ENCODE results near the gene JMJD1C. TPM values are rescaled to one million over a fixed set of nuclear protein-coding genes. Genes with fewer than 3 reads are reported as not detected.

Gene JMJD1C
- total RNA-seq, 2 experiments from 2014 or later = 389 to 399 TPM

- Mint-ChIP-seq H3K36me3 (ENCODE audit: low read depth) (peaks cover 8% of the 10 kb centered on the region), H3K4me3 (no peak overlapping the region), H3K27me3 (no peaks in the 10 kb centered on the region), H3K9me3 (no peaks in the 10 kb centered on the region), H3K4me1 (ENCODE audit: low read depth) (peaks cover 11% of the 10 kb centered on the region), H3K27ac (no peak overlapping the region)
- Histone ChIP-seq H3K4me3 (ENCODE audit: low read length) (no peak overlapping the region), H3K27ac (ENCODE audit: low read depth in 1 of 2, low read length in 2 of 2) (no peak overlapping the region), H3K4me1 (ENCODE audit: insufficient read depth, low read length) (no peaks in the 10 kb centered on the region), H3K36me3 (ENCODE audit: insufficient read depth, low read length) (no peaks in the 10 kb centered on the region), H3K9me3 (ENCODE audit: control insufficient read depth in 1 of 2, insufficient read depth in 1 of 2, low read length in 2 of 2) (no peaks in the 10 kb centered on the region), H3K27me3 (ENCODE audit: control insufficient read depth in 1 of 2, insufficient read depth in 2 of 2, low read length in 2 of 2) (no peaks in the 10 kb centered on the region)
- DNase-seq (no peak), ATAC-seq (ENCODE audit: poor library complexity) (no peak)
- intact Hi-C loops (cut with DNase I, micrococcal nuclease) = no loop called here
- POLR2A ChIA-PET = no interaction called here
- TF ChIP-seq CTCF (IDR thresholded peaks at IDR 0.05) = no peak
- CTCF ChIA-PET = no interaction called here
Measured at GRCh38 chr10:63308628-63309027, 157.1 kb downstream of the JMJD1C start.

DNA sequence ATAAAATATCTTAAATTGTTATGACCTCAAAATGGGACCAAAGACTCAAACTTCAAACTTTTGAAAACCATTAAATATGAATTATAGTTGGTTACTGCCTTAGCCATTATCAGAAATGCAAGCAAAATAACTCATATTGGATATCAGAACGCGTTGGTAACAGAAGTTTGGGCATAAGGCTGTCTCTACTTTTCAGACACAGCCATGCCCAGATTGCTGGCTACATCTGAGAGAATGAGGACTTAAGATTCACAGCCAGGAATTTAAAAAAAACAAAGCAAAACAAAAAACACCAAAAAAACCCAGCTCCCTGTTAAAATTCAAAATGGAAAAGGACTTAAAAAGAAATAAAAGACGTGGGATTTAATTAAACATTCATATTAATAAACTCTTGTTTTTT, 161.6 kb downstream of the JMJD1C start:
- H3K27ac Mint-ChIP-seq = no peak overlapping the region
- no peaks in the 10 kb centered on the region for H3K9me3 ChIP-seq (ENCODE audit: control insufficient read depth in 1 of 2, insufficient read depth in 1 of 2, low read length in 2 of 2)
- ATAC-seq (ENCODE audit: poor library complexity) (no peak), DNase-seq (no peak)
- no peak for TF ChIP-seq CTCF (IDR thresholded peaks at IDR 0.05)
- no peaks in the 10 kb centered on the region for H3K36me3 ChIP-seq (ENCODE audit: insufficient read depth, low read length)
- H3K4me3 ChIP-seq (ENCODE audit: low read length) = no peak overlapping the region
- no peaks in the 10 kb centered on the region for H3K9me3 Mint-ChIP-seq
- ChIA-PET CTCF (no interaction called here), POLR2A (no interaction called here)
- H3K27me3 Mint-ChIP-seq = no peaks in the 10 kb centered on the region
- no peak overlapping the region for H3K27ac ChIP-seq (ENCODE audit: low read depth in 1 of 2, low read length in 2 of 2)
- peaks cover 8% of the 10 kb centered on the region for H3K36me3 Mint-ChIP-seq (ENCODE audit: low read depth)
- no peak overlapping the region for H3K4me3 Mint-ChIP-seq
- intact Hi-C loops (cut with DNase I, micrococcal nuclease) = loop anchor here in 1 of 2 experiments (2.0 kb wide), 1 partner anchor 35 kb away; no protein-coding TSS in a partner anchor
- peaks cover 29% of the 10 kb centered on the region for H3K4me1 Mint-ChIP-seq (ENCODE audit: low read depth)
- H3K4me1 ChIP-seq (ENCODE audit: insufficient read depth, low read length) = no peaks in the 10 kb centered on the region
- no peaks in the 10 kb centered on the region for H3K27me3 ChIP-seq (ENCODE audit: control insufficient read depth in 1 of 2, insufficient read depth in 2 of 2, low read length in 2 of 2)

- intact Hi-C loops (cut with DNase I, micrococcal nuclease) = no loop called here
- Mint-ChIP-seq H3K4me1 (ENCODE audit: low read depth) (peaks cover 22% of the 10 kb centered on the region), H3K9me3 (no peaks in the 10 kb centered on the region), H3K27ac (no peak overlapping the region), H3K4me3 (no peak overlapping the region), H3K27me3 (no peaks in the 10 kb centered on the region), H3K36me3 (ENCODE audit: low read depth) (no peaks in the 10 kb centered on the region)
- H3K9me3 ChIP-seq (ENCODE audit: control insufficient read depth in 1 of 2, insufficient read depth in 1 of 2, low read length in 2 of 2) = no peaks in the 10 kb centered on the region
- ATAC-seq (ENCODE audit: poor library complexity) (no peak), DNase-seq (no peak)
- no peak for TF ChIP-seq CTCF (IDR thresholded peaks at IDR 0.05)
- H3K36me3 ChIP-seq (ENCODE audit: insufficient read depth, low read length) = no peaks in the 10 kb centered on the region
- no peaks in the 10 kb centered on the region for H3K4me1 ChIP-seq (ENCODE audit: insufficient read depth, low read length)
- H3K27me3 ChIP-seq (ENCODE audit: control insufficient read depth in 1 of 2, insufficient read depth in 2 of 2, low read length in 2 of 2) = no peaks in the 10 kb centered on the region
- no peak overlapping the region for H3K4me3 ChIP-seq (ENCODE audit: low read length)
- POLR2A ChIA-PET = no interaction called here
- H3K27ac ChIP-seq (ENCODE audit: low read depth in 1 of 2, low read length in 2 of 2) = no peak overlapping the region
- CTCF ChIA-PET = no interaction called here
Measured at GRCh38 chr10:63300801-63301200, 165.0 kb downstream of the JMJD1C start.

All from CD4-positive, alpha-beta T cell (primary cell).